Measurements from ENCODE around the gene NAGK.

Gene NAGK

GRCh38 chr2:71108091-71108490 is 39.6 kb downstream of the NAGK start:
- no peak for DNase-seq (ENCODE audit: low read depth)

DNA sequence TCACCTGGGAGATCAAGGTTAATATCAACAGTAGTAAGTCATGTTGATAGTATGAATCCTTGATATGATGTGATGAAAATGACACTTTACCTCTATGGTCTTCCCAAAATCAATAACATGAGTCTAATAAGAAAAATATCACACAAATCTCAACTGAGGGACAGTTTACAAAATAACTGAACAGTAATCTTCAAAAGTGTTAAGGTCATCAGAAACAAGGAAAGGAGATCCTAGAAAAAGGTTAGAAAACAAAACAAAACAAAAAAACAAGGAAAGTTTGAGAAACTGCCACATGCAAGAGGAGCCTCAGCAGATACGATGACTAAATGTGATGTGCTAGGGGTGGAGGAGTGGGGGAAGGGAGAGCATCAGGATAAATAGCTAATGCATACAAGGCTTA is 45.4 kb downstream of the NAGK start:
- no peak for DNase-seq (ENCODE audit: low read depth)

- DNase-seq (ENCODE audit: low read depth) = no peak
Measured at GRCh38 chr2:71117063-71117462, 48.6 kb downstream of the NAGK start.

DNA sequence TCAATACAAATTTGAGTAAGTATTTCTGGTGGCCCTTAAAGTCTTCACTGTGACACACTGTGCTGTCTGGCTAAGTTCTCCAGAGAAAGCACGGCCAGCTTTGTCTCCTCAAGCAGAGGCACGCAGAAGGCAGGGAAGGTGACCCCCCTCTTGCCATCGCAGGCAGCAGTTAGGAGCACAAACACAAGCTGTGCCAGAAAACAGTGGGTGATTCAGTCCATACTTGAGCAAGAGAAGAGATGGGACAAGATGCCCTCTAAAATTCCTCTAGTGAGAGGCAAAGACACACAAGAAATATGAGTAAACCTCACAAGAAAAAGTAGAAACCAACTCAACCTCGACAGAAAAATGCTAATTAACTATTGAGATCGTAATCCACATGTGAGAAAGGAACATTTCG is 51.7 kb downstream of the NAGK start:
- no peak for DNase-seq (ENCODE audit: low read depth)

GRCh38 chr2:71121479-71121878 is 53.0 kb downstream of the NAGK start:
- DNase-seq (ENCODE audit: low read depth) = no peak

GRCh38 chr2:71122387-71123298 is 54.2 kb downstream of the NAGK start:
- DNase-seq (ENCODE audit: low read depth) = no peak

GRCh38 chr2:71125506-71126294 is 57.3 kb downstream of the NAGK start:
- no peak for DNase-seq (ENCODE audit: low read depth)

- no peak for DNase-seq (ENCODE audit: low read depth)
Measured at GRCh38 chr2:71126957-71127356, 58.5 kb downstream of the NAGK start.
